Measurements from ENCODE around the gene CDC42EP1.

Gene CDC42EP1

GRCh38 chr22:37616201-37617083 is 56.2 kb downstream of the CDC42EP1 start:
- DNase-seq, result no peak

- no peak for DNase-seq
Measured at GRCh38 chr22:37617431-37617830, 57.2 kb downstream of the CDC42EP1 start.

GRCh38 chr22:37618072-37618656 is 57.9 kb downstream of the CDC42EP1 start:
- no peak for DNase-seq

- DNase-seq, result no peak
Measured at GRCh38 chr22:37618674-37619073, 58.4 kb downstream of the CDC42EP1 start.

All from NCI-H1436 (cell line).